ENCODE results near the gene SRL. TPM values are rescaled to one million over a fixed set of nuclear protein-coding genes. Genes with fewer than 3 reads are reported as not detected.
"Not testable (repeated sequence)": the region's sequence is repeated elsewhere in the genome, so short reads cannot be mapped to it uniquely, and the experiment has no call there.

SRL gene
- total RNA-seq, 1 donor from 2014 or later, result not detected

GRCh38 chr16:4260360-4260759 lies 18.5 kb upstream of the SRL start:
- H3K4me3 Mint-ChIP-seq (ENCODE audit: unreplicated experiment), result no peak overlapping the region
- TF ChIP-seq CTCF (IDR thresholded peaks at IDR 0.05), result no peak
- peaks cover 14% of the 10 kb centered on the region for H3K36me3 Mint-ChIP-seq (ENCODE audit: unreplicated experiment)
- H3K9me3 Mint-ChIP-seq (ENCODE audit: unreplicated experiment), result no peaks in the 10 kb centered on the region
- H3K27ac Mint-ChIP-seq (ENCODE audit: unreplicated experiment), result no peak overlapping the region
- no peak for DNase-seq (ENCODE audit: extremely low spot score, unreplicated experiment)
- H3K4me1 Mint-ChIP-seq (ENCODE audit: unreplicated experiment), result peaks cover 27% of the 10 kb centered on the region
- no peaks in the 10 kb centered on the region for H3K27me3 Mint-ChIP-seq (ENCODE audit: unreplicated experiment)

- TF ChIP-seq CTCF (IDR thresholded peaks at IDR 0.05), result no peak
- no peaks in the 10 kb centered on the region for H3K27me3 Mint-ChIP-seq (ENCODE audit: unreplicated experiment)
- H3K36me3 Mint-ChIP-seq (ENCODE audit: unreplicated experiment), result peaks cover 14% of the 10 kb centered on the region
- no peaks in the 10 kb centered on the region for H3K9me3 Mint-ChIP-seq (ENCODE audit: unreplicated experiment)
- no peak overlapping the region for H3K27ac Mint-ChIP-seq (ENCODE audit: unreplicated experiment)
- H3K4me3 Mint-ChIP-seq (ENCODE audit: unreplicated experiment), result no peak overlapping the region
- peaks cover 15% of the 10 kb centered on the region for H3K4me1 Mint-ChIP-seq (ENCODE audit: unreplicated experiment)
- DNase-seq (ENCODE audit: extremely low spot score, unreplicated experiment), result no peak
Observed at GRCh38 chr16:4257646-4258556, 16.0 kb upstream of the SRL start.

- Mint-ChIP-seq H3K27me3 (ENCODE audit: unreplicated experiment) (no peaks in the 10 kb centered on the region), H3K27ac (ENCODE audit: unreplicated experiment) (peak overlapping the region; percentile 98), H3K36me3 (ENCODE audit: unreplicated experiment) (peaks cover 5% of the 10 kb centered on the region), H3K4me1 (ENCODE audit: unreplicated experiment) (peaks cover 8% of the 10 kb centered on the region), H3K4me3 (ENCODE audit: unreplicated experiment) (peak overlapping the region; percentile 92), H3K9me3 (ENCODE audit: unreplicated experiment) (no peaks in the 10 kb centered on the region)
- DNase-seq (ENCODE audit: extremely low spot score, unreplicated experiment), result peak; percentile 100
- no peak for TF ChIP-seq CTCF (IDR thresholded peaks at IDR 0.05)
Observed at GRCh38 chr16:4253394-4254150, 11.7 kb upstream of the SRL start.

GRCh38 chr16:4253012-4253393 lies 11.1 kb upstream of the SRL start:
- H3K4me3 Mint-ChIP-seq (ENCODE audit: unreplicated experiment), result peak overlapping the region; percentile 92
- not testable (repeated sequence) for DNase-seq (ENCODE audit: extremely low spot score, unreplicated experiment); H3K4me1 Mint-ChIP-seq (ENCODE audit: unreplicated experiment); H3K9me3 Mint-ChIP-seq (ENCODE audit: unreplicated experiment); H3K27me3 Mint-ChIP-seq (ENCODE audit: unreplicated experiment); H3K36me3 Mint-ChIP-seq (ENCODE audit: unreplicated experiment)
- H3K27ac Mint-ChIP-seq (ENCODE audit: unreplicated experiment), result peak overlapping the region; percentile 98

GRCh38 chr16:4249530-4250308 lies 7.8 kb upstream of the SRL start:
- no peak overlapping the region for H3K4me3 Mint-ChIP-seq (ENCODE audit: unreplicated experiment)
- H3K9me3 Mint-ChIP-seq (ENCODE audit: unreplicated experiment), result no peaks in the 10 kb centered on the region
- no peak for TF ChIP-seq CTCF (IDR thresholded peaks at IDR 0.05)
- H3K27me3 Mint-ChIP-seq (ENCODE audit: unreplicated experiment), result no peaks in the 10 kb centered on the region
- H3K27ac Mint-ChIP-seq (ENCODE audit: unreplicated experiment), result no peak overlapping the region
- H3K4me1 Mint-ChIP-seq (ENCODE audit: unreplicated experiment), result peaks cover 6% of the 10 kb centered on the region
- H3K36me3 Mint-ChIP-seq (ENCODE audit: unreplicated experiment), result no peaks in the 10 kb centered on the region
- no peak for DNase-seq (ENCODE audit: extremely low spot score, unreplicated experiment)
